HCT116 (cell line): Measurements from ENCODE around the gene LMBRD1. TPM values are rescaled to one million over a fixed set of nuclear protein-coding genes. Genes with fewer than 3 reads are reported as not detected.

Experiments used
- ATAC-seq: fragments of 200-7000 bp; cut with Tn5 transposase; 2 replicates; pipeline ENCODE4 v1.9.1; 2020; ENCODE audit warnings: mild to moderate bottlenecking, moderate library complexity
- BruUV-seq: library from RNA; stranded (reverse); fragments of 400-500 nt; replicated peaks from 2 replicates; lab custom pipeline; 2021; lab: Mats Ljungman, UMichigan
- CTCF ChIA-PET: fragments of 300-600 bp; sonication (Branson Sonifier 250); formaldehyde crosslinking; loops from one replicate; lab custom pipeline; 2021; ENCODE audit warnings: antibody characterized with exemption; lab: Charles Lee
- POLR2A ChIA-PET: fragments of 300-600, 350-600 bp; sonication (Branson Sonifier 250); formaldehyde crosslinking; loops from one replicate; lab custom pipeline; 2021; ENCODE audit warnings: antibody characterized with exemption; lab: Charles Lee
- RAD21 ChIA-PET, 2 experiments: fragments of 300-600 bp; sonication (Branson Sonifier 250); formaldehyde crosslinking; loops; one replicate each; lab custom pipeline; 2023; ENCODE audit warnings: low total read pairs in 2 of 2; ENCODE audit not compliant: uncharacterized antibody in 2 of 2, unreplicated experiment in 2 of 2, low non-redundant PET in 1 of 2; lab: Charles Lee
- DNase-seq: peaks from one replicate; pipeline ENCODE4 v3.0.0-alpha.2; 2010; ENCODE audit warnings: low read depth, low spot score
- H2AFZ ChIP-seq: fragments of 200-600 bp; shearing (Covaris generic), sonication (generic); 2 replicates; pipeline ENCODE4 v1.6.1; 2017; ENCODE audit warnings: low read depth, mixed run types, mixed read lengths, antibody characterized with exemption, low read length; ENCODE audit not compliant: poor library complexity, severe bottlenecking
- H3K27ac ChIP-seq: 2 replicates; pipeline ENCODE4 v1.5.1; 2012; ENCODE audit warnings: low read depth, low read length
- H3K27me3 ChIP-seq: fragments of 200-600 bp; sonication (generic); 2 replicates; pipeline ENCODE4 v1.6.1; 2016; ENCODE audit warnings: mixed run types, low read length, mixed read lengths; ENCODE audit not compliant: insufficient read depth
- H3K36me3 ChIP-seq, 2 experiments: fragments of 200-500 bp in 1 of 2; fragments of 200-600 bp in 1 of 2; sonication (Bioruptor generic) in 1 of 2; sonication (generic) in 1 of 2; 2 replicates each; pipeline versions ENCODE4 v1.5.1 to v1.6.1; 2014 to 2016; ENCODE audit warnings: low read length in 2 of 2, inconsistent platforms in 1 of 2, mixed read lengths in 1 of 2, mixed run types in 1 of 2; ENCODE audit not compliant: insufficient read depth in 2 of 2, control insufficient read depth in 1 of 2
- H3K4me1 ChIP-seq, 2 experiments: fragments of 200-600 bp in 1 of 2; sonication (generic) in 1 of 2; 2 replicates each; pipeline versions ENCODE4 v1.5.1 to v1.6.1; 2012 to 2017; ENCODE audit warnings: low read length in 2 of 2, inconsistent platforms in 1 of 2, mild to moderate bottlenecking in 1 of 2, mixed read lengths in 1 of 2, mixed run types in 1 of 2, moderate library complexity in 1 of 2; ENCODE audit not compliant: insufficient read depth in 2 of 2, control insufficient read depth in 1 of 2
- H3K4me2 ChIP-seq: fragments of 200-600 bp; sonication (generic); 2 replicates; pipeline ENCODE4 v1.6.1; 2017; ENCODE audit warnings: mixed run types, low read length, mixed read lengths
- H3K4me3 ChIP-seq, 2 experiments: fragments of 200-600 bp in 1 of 2; sonication (generic) in 1 of 2; replicated peaks in 1 of 2; 2 replicates each; pipeline ENCODE4 v1.5.1; 2011 to 2016; ENCODE audit warnings: low read length in 2 of 2, control low read depth in 1 of 2, low read depth in 1 of 2, mild to moderate bottlenecking in 1 of 2, mixed read lengths in 1 of 2, mixed run types in 1 of 2
- H3K79me2 ChIP-seq: fragments of 200-600 bp; sonication (generic); 2 replicates; pipeline ENCODE4 v1.6.1; 2017; ENCODE audit warnings: mild to moderate bottlenecking, mixed run types, low read length, moderate library complexity, mixed read lengths; ENCODE audit not compliant: insufficient read depth
- H3K9ac ChIP-seq: fragments of 200-600 bp; sonication (generic); 2 replicates; pipeline ENCODE4 v1.6.1; 2016; ENCODE audit warnings: low read length, mixed read lengths
- H3K9me2 ChIP-seq: fragments of 200-600 bp; sonication (generic), shearing (Covaris generic); 2 replicates; pipeline ENCODE4 v1.6.1; 2017; ENCODE audit warnings: mixed run types, mild to moderate bottlenecking, moderate library complexity; ENCODE audit not compliant: insufficient read depth
- H3K9me3 ChIP-seq, 2 experiments: fragments of 200-500 bp in 1 of 2; fragments of 200-600 bp in 1 of 2; sonication (Bioruptor generic) in 1 of 2; sonication (generic) in 1 of 2; 2 replicates each; pipeline ENCODE4 v1.6.1; 2014 to 2017; ENCODE audit warnings: low read length in 2 of 2, mixed read lengths in 2 of 2, inconsistent platforms in 1 of 2, low read depth in 1 of 2, mild to moderate bottlenecking in 1 of 2, mixed run types in 1 of 2, moderate library complexity in 1 of 2; ENCODE audit not compliant: control insufficient read depth in 1 of 2, insufficient read depth in 1 of 2
- H4K20me1 ChIP-seq: fragments of 200-600 bp; sonication (generic), shearing (Covaris generic); 2 replicates; pipeline ENCODE4 v1.6.1; 2017; ENCODE audit warnings: mixed run types, mild to moderate bottlenecking, moderate library complexity; ENCODE audit not compliant: insufficient read depth
- ATF3 ChIP-seq: IDR thresholded peaks from 2 replicates; pipeline ENCODE4 v1.6.1; 2012
- CBX3 ChIP-seq: IDR thresholded peaks from 2 replicates; pipeline ENCODE4 v1.6.1; 2012; ENCODE audit warnings: low read depth
- CEBPB ChIP-seq: IDR thresholded peaks from 2 replicates; pipeline ENCODE4 v1.6.1; 2012; ENCODE audit warnings: low read depth
- CTCF ChIP-seq, 3 experiments: fragments of 200-600 bp in 1 of 3; sonication (generic) in 1 of 3; IDR thresholded peaks in 2 of 3; conservative IDR thresholded peaks in 1 of 3; 2 replicates each; pipeline ENCODE4 v1.5.1; 2012 to 2017; ENCODE audit warnings: low read depth in 2 of 3, low read length in 2 of 3, antibody characterized with exemption in 1 of 3, borderline replicate concordance in 1 of 3, control low read depth in 1 of 3, mild to moderate bottlenecking in 1 of 3, mixed read lengths in 1 of 3, mixed run types in 1 of 3, moderate library complexity in 1 of 3; ENCODE audit not compliant: insufficient read depth in 1 of 3
- EGR1 ChIP-seq: IDR thresholded peaks from 2 replicates; pipeline ENCODE4 v1.6.1; 2012; ENCODE audit warnings: low read depth
- EZH2 ChIP-seq: fragments of 200-600 bp; sonication (generic); IDR thresholded peaks from 2 replicates; pipeline ENCODE4 v1.6.1; 2017; ENCODE audit warnings: antibody characterized with exemption, mixed run types
- EZH2phosphoT487 ChIP-seq: fragments of 200-600 bp; IDR thresholded peaks from 2 replicates; pipeline ENCODE4 v1.6.1; 2018; ENCODE audit warnings: antibody characterized with exemption, borderline replicate concordance
- FOSL1 ChIP-seq: IDR thresholded peaks from 2 replicates; pipeline ENCODE4 v1.6.1; 2012; ENCODE audit warnings: low read depth
- JUND ChIP-seq: IDR thresholded peaks from 2 replicates; pipeline ENCODE4 v1.6.1; 2012
- MAX ChIP-seq: IDR thresholded peaks from 2 replicates; pipeline ENCODE4 v1.6.1; 2012
- POLR2A ChIP-seq: IDR thresholded peaks from 2 replicates; pipeline ENCODE4 v1.7.0; 2011; ENCODE audit warnings: borderline replicate concordance; ENCODE audit not compliant: insufficient read depth, insufficient read length; ENCODE audit errors: extremely low read depth
- RAD21 ChIP-seq: IDR thresholded peaks from 2 replicates; pipeline ENCODE4 v1.6.1; 2012; ENCODE audit warnings: low read depth, mild to moderate bottlenecking
- REST ChIP-seq: IDR thresholded peaks from 2 replicates; pipeline ENCODE4 v1.6.1; 2012; ENCODE audit warnings: low read depth
- SP1 ChIP-seq: IDR thresholded peaks from 2 replicates; pipeline ENCODE4 v1.6.1; 2012; ENCODE audit warnings: low read depth
- TCF7L2 ChIP-seq: IDR thresholded peaks from 2 replicates; pipeline ENCODE4 v1.7.0; 2011; ENCODE audit warnings: borderline replicate concordance, inconsistent platforms; ENCODE audit not compliant: insufficient read depth, insufficient read length; ENCODE audit errors: extremely low read depth
- YY1 ChIP-seq: IDR thresholded peaks from 2 replicates; pipeline ENCODE4 v1.6.1; 2011; ENCODE audit warnings: low read length, low read depth, moderate library complexity, mild to moderate bottlenecking; ENCODE audit not compliant: insufficient replicate concordance; ENCODE audit errors: extremely low read depth
- ZNF274 ChIP-seq: fragments of 200-500 bp; sonication (Bioruptor generic); IDR thresholded peaks from 2 replicates; pipeline ENCODE4 v1.6.1; 2014; ENCODE audit warnings: mild to moderate bottlenecking, low read depth, low read length, inconsistent platforms
- intact Hi-C: fragments of 100-400 bp; cut with micrococcal nuclease; formaldehyde crosslinking; loops from 2 replicates; pipeline ENCODE4 v1.10.0; 2022
- total RNA-seq: library from RNA; stranded (reverse); gene quantifications from one replicate; pipeline ENCODE4 v1.2.1, GENCODE V29; 2021; ENCODE audit not compliant: unreplicated experiment

LMBRD1 gene
- total RNA-seq, 1 experiment from 2014 or later: 11.9 TPM

- TF ChIP-seq REST (no peak), EZH2 (no peak)
Measured at GRCh38 chr6:69680302-69680701, 116.5 kb downstream of the LMBRD1 start (continued).

GRCh38 chr6:69673298-69673697, 123.5 kb downstream of the LMBRD1 start:
- Histone ChIP-seq H3K9me3 (no peaks in the 10 kb centered on the region), H2AFZ (no peak overlapping the region), H3K27me3 (no peaks in the 10 kb centered on the region), H3K9me2 (no peaks in the 10 kb centered on the region), H3K36me3 (no peaks in the 10 kb centered on the region; a peak in 1 of 4 replicates), H3K9ac (no peak overlapping the region), H3K79me2 (no peaks in the 10 kb centered on the region), H3K4me3 (no peak overlapping the region), H3K4me2 (no peak overlapping the region), H4K20me1 (no peaks in the 10 kb centered on the region), H3K4me1 (no peaks in the 10 kb centered on the region), H3K27ac (no peak overlapping the region)
- CTCF ChIA-PET: no interaction called here
- POLR2A ChIA-PET: no interaction called here
- intact Hi-C loops: no loop called here
- ATAC-seq (no peak), DNase-seq (no peak)
- RAD21 ChIA-PET: no interaction called here
- TF ChIP-seq FOSL1 (no peak), POLR2A (no peak), TCF7L2 (no peak), JUND (no peak), CEBPB (no peak), MAX (no peak), ATF3 (no peak), EZH2phosphoT487 (no peak), EGR1 (no peak), RAD21 (no peak), ZNF274 (no peak), CTCF (IDR thresholded peaks at IDR 0.05 in 2 of 3, conservative IDR thresholded peaks at IDR 0.05 in 1 of 3; ENCODE audit: borderline replicate concordance in 1 of 3, insufficient read depth in 1 of 3, low read depth in 2 of 3, low read length in 2 of 3) (no peak), SP1 (no peak), YY1 (no peak), CBX3 (no peak)
- BruUV-seq: no TSS peak
